OCI-LY3 (cell line): ENCODE data around the gene MOV10.
"Not testable (repeated sequence)": the region's sequence is repeated elsewhere in the genome, so short reads cannot be mapped to it uniquely, and the experiment has no call there.

Experiments used
- H2AFZ ChIP-seq: fragments of 200-600, 300-600 bp; shearing (Covaris generic); 2 replicates; pipeline ENCODE4 v1.6.0; 2014; ENCODE audit warnings: antibody characterized with exemption, low read depth, low read length
- H3K27ac ChIP-seq: fragments of 200-600, 300-600 bp; sonication (generic); 2 replicates; pipeline ENCODE4 v1.5.1; 2014; ENCODE audit warnings: mild to moderate bottlenecking, low read length, moderate library complexity, mixed read lengths
- H3K27me3 ChIP-seq: fragments of 200-600, 300-600 bp; sonication (generic); 2 replicates; pipeline ENCODE4 v1.6.1; 2014; ENCODE audit warnings: low read depth, low read length, mixed read lengths
- H3K36me3 ChIP-seq: fragments of 200-600, 300-600 bp; sonication (generic); replicated peaks from 2 replicates; pipeline ENCODE3; 2014; ENCODE audit warnings: low read depth, low read length, mixed read lengths
- H3K4me1 ChIP-seq: fragments of 300-600, 200-600 bp; sonication (generic); 2 replicates; pipeline ENCODE4 v1.6.1; 2014; ENCODE audit warnings: low read length, mixed read lengths
- H3K4me2 ChIP-seq: fragments of 200-600, 300-600 bp; sonication (generic); 2 replicates; pipeline ENCODE4 v1.6.1; 2014; ENCODE audit warnings: low read length, mixed read lengths
- H3K4me3 ChIP-seq: fragments of 300-600, 200-600 bp; sonication (generic); 2 replicates; pipeline ENCODE4 v1.5.1; 2014; ENCODE audit warnings: antibody characterized with exemption, mild to moderate bottlenecking, low read length, moderate library complexity
- H3K79me2 ChIP-seq: fragments of 300-600, 200-600 bp; shearing (Covaris generic); 2 replicates; pipeline ENCODE4 v1.6.1; 2014; ENCODE audit warnings: mild to moderate bottlenecking, low read length, mixed read lengths
- H3K9ac ChIP-seq: fragments of 300-600, 200-600 bp; shearing (Covaris generic); 2 replicates; pipeline ENCODE4 v1.6.0; 2014; ENCODE audit warnings: mild to moderate bottlenecking, low read length, moderate library complexity
- H3K9me3 ChIP-seq: fragments of 200-600, 300-600 bp; shearing (Covaris generic); 2 replicates; pipeline ENCODE4 v1.6.1; 2014; ENCODE audit warnings: low read length, mixed read lengths; ENCODE audit not compliant: insufficient read depth
- H4K20me1 ChIP-seq: fragments of 200-600, 300-600 bp; sonication (generic); 2 replicates; pipeline ENCODE4 v1.6.1; 2016; ENCODE audit warnings: low read length, mixed read lengths; ENCODE audit not compliant: insufficient read depth
- EZH2phosphoT487 ChIP-seq: fragments of 200-600 bp; shearing (Covaris generic); IDR thresholded peaks from 2 replicates; pipeline ENCODE4 v1.6.1; 2018; ENCODE audit warnings: antibody characterized with exemption, mixed run types, low read depth
- TF ChIP-seq, protein P1 (sequence below): fragments of 200-600, 300-600 bp; sonication (generic); IDR thresholded peaks from 2 replicates; pipeline ENCODE4 v1.5.1; 2014; ENCODE audit warnings: antibody characterized with exemption, low read length, low read depth

Gene MOV10

DNA sequence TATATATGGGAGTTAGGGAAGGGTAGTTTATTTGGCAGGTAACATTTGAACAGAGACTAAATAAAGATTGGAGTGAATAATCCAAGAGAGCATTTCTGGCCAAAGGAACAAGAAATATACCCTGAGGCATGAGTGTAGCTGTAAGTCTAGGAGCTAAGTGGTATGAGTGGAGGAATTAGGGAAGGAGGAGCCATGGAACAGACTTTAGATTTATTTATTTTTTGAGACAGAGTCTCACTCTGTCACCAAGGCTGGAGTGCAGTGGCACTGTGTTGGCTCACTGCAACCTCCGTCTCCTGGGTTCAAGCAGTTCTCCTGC is 36.4 kb upstream of the MOV10 start:
- no peak overlapping the region for H3K4me2 ChIP-seq
- H3K4me3 ChIP-seq = no peak overlapping the region
- TF ChIP-seq EZH2phosphoT487 = no peak
- TF ChIP-seq, protein P1, sequence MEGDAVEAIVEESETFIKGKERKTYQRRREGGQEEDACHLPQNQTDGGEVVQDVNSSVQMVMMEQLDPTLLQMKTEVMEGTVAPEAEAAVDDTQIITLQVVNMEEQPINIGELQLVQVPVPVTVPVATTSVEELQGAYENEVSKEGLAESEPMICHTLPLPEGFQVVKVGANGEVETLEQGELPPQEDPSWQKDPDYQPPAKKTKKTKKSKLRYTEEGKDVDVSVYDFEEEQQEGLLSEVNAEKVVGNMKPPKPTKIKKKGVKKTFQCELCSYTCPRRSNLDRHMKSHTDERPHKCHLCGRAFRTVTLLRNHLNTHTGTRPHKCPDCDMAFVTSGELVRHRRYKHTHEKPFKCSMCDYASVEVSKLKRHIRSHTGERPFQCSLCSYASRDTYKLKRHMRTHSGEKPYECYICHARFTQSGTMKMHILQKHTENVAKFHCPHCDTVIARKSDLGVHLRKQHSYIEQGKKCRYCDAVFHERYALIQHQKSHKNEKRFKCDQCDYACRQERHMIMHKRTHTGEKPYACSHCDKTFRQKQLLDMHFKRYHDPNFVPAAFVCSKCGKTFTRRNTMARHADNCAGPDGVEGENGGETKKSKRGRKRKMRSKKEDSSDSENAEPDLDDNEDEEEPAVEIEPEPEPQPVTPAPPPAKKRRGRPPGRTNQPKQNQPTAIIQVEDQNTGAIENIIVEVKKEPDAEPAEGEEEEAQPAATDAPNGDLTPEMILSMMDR = no peak
- no peaks in the 10 kb centered on the region for H3K27me3 ChIP-seq
- no peak overlapping the region for H3K9ac ChIP-seq
- peaks cover 89% of the 10 kb centered on the region for H3K79me2 ChIP-seq
- peaks cover 37% of the 10 kb centered on the region for H3K4me1 ChIP-seq
- no peak overlapping the region for H2AFZ ChIP-seq
- H4K20me1 ChIP-seq = peaks cover 71% of the 10 kb centered on the region
- peaks cover 17% of the 10 kb centered on the region for H3K36me3 ChIP-seq
- no peak overlapping the region for H3K27ac ChIP-seq
- no peaks in the 10 kb centered on the region for H3K9me3 ChIP-seq

DNA sequence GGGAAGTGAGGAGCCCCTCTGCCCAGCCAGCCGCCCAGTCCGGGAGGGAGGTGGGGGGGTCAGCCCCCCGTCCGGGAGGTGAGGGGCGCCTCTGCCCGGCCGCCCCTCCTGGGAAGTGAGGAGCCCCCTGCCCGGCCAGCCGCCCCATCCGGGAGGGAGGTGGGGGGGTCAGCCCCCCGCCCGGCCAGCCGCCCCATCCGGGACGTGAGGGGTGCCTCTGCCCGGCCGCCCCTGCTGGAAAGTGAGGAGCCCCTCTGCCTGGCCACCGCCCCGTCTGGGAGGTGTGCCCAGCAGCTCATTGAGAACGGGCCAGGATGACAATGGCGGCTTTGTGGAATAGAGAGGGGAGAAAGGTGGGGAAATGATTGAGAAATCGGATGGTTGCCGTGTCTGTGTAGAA is 34.0 kb upstream of the MOV10 start:
- not testable (repeated sequence) for H3K27me3 ChIP-seq, H3K4me2 ChIP-seq, H3K9ac ChIP-seq, H3K27ac ChIP-seq, H2AFZ ChIP-seq, H3K9me3 ChIP-seq, H3K4me3 ChIP-seq
- Histone ChIP-seq H3K36me3 (peaks cover 20% of the 10 kb centered on the region), H4K20me1 (peaks cover 66% of the 10 kb centered on the region), H3K4me1 (peaks cover 19% of the 10 kb centered on the region), H3K79me2 (peaks cover 88% of the 10 kb centered on the region)

DNA sequence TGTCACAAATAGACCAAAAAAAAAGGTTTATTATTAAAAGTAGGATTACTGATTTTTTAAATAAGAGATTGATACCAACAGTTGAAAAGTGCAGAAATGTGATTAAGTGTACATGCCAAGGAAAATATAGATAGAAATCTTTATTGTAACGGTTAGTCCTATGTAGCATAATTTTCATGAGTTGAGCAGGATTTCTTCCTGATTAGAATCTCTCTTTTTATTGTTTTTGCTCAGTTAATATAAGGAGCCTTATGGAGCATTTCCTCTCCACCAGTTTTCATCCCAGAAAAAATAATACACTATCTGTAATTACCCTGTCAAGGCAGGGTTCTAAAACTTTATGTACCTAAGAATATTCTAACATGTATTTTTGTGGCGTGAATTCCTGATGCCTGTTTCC is 31.4 kb upstream of the MOV10 start:
- TF ChIP-seq, protein P1 = no peak
- no peak for TF ChIP-seq EZH2phosphoT487
- no peaks in the 10 kb centered on the region for H3K4me1 ChIP-seq
- no peaks in the 10 kb centered on the region for H3K9me3 ChIP-seq
- no peak overlapping the region for H3K4me2 ChIP-seq
- H3K4me3 ChIP-seq = no peak overlapping the region
- no peak overlapping the region for H2AFZ ChIP-seq
- peaks cover 58% of the 10 kb centered on the region for H4K20me1 ChIP-seq
- H3K9ac ChIP-seq = no peak overlapping the region
- H3K36me3 ChIP-seq = peaks cover 28% of the 10 kb centered on the region
- H3K27me3 ChIP-seq = no peaks in the 10 kb centered on the region
- H3K27ac ChIP-seq = no peak overlapping the region
- peaks cover 83% of the 10 kb centered on the region for H3K79me2 ChIP-seq

GRCh38 chr1:112646225-112646624 is 28.2 kb upstream of the MOV10 start:
- H3K9me3 ChIP-seq = no peaks in the 10 kb centered on the region
- H3K27ac ChIP-seq = no peak overlapping the region
- peaks cover 5% of the 10 kb centered on the region; the same call in 1 of the 2 replicates for H3K4me1 ChIP-seq
- H3K4me3 ChIP-seq = no peak overlapping the region
- peaks cover 46% of the 10 kb centered on the region for H3K36me3 ChIP-seq
- no peak for TF ChIP-seq EZH2phosphoT487
- H3K4me2 ChIP-seq = no peak overlapping the region
- H2AFZ ChIP-seq = no peak overlapping the region
- peaks cover 80% of the 10 kb centered on the region for H3K79me2 ChIP-seq
- no peaks in the 10 kb centered on the region for H3K27me3 ChIP-seq
- H3K9ac ChIP-seq = no peak overlapping the region
- peaks cover 55% of the 10 kb centered on the region for H4K20me1 ChIP-seq

DNA sequence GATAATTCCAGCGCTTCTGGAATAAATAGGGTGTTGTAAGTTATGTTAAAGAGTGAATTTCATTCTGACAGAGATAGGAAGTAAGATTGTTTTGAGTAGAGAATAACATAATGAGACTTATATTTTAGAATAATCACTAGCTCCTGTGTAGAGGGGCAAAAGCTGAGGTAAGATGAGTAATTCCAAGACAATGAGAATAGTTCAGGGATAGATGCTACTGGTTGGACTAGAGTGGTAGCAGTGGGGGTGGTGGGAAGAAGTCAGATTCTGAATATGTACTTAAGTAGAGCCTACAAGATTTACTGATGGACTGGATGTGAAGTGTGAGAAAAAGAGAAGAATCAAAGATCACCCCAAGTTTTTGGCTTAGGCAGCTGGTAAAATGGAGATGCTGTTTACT is 23.3 kb upstream of the MOV10 start:
- H3K9me3 ChIP-seq = no peaks in the 10 kb centered on the region
- no peak overlapping the region for H3K4me3 ChIP-seq
- no peak overlapping the region for H3K9ac ChIP-seq
- no peak overlapping the region for H2AFZ ChIP-seq
- H3K79me2 ChIP-seq = peaks cover 35% of the 10 kb centered on the region
- H3K27ac ChIP-seq = no peak overlapping the region
- H3K4me1 ChIP-seq = peaks cover 25% of the 10 kb centered on the region
- H3K27me3 ChIP-seq = no peaks in the 10 kb centered on the region
- TF ChIP-seq, protein P1 = no peak
- no peak for TF ChIP-seq EZH2phosphoT487
- peaks cover 20% of the 10 kb centered on the region for H4K20me1 ChIP-seq
- H3K4me2 ChIP-seq = no peak overlapping the region
- H3K36me3 ChIP-seq = peaks cover 43% of the 10 kb centered on the region
